ENCODE data around the gene CPAMD8.

GRCh38 chr19:16952046-16952445 is 74.6 kb downstream of the CPAMD8 start:
- TF ChIP-seq CTCF (conservative IDR thresholded peaks at IDR 0.05; ENCODE audit: low read length) (no peak), EZH2phosphoT487 (IDR thresholded peaks at IDR 0.05; ENCODE audit: borderline replicate concordance, low read depth, low read length) (no peak)
